Bronchial smooth muscle cell (primary cell): ENCODE measurements around the gene INAFM2. TPM values are rescaled to one million over a fixed set of nuclear protein-coding genes. Genes with fewer than 3 reads are reported as not detected.

Source experiments
- total RNA-seq: library from RNA; depleted of rRNA; stranded (reverse); fragments of >200 nt; gene quantifications from 2 replicates; pipeline ENCODE4 v1.2.1, GENCODE V29; 2014

INAFM2 gene
- total RNA-seq = 2.2 and 5.5 TPM in 2 replicates

DNA sequence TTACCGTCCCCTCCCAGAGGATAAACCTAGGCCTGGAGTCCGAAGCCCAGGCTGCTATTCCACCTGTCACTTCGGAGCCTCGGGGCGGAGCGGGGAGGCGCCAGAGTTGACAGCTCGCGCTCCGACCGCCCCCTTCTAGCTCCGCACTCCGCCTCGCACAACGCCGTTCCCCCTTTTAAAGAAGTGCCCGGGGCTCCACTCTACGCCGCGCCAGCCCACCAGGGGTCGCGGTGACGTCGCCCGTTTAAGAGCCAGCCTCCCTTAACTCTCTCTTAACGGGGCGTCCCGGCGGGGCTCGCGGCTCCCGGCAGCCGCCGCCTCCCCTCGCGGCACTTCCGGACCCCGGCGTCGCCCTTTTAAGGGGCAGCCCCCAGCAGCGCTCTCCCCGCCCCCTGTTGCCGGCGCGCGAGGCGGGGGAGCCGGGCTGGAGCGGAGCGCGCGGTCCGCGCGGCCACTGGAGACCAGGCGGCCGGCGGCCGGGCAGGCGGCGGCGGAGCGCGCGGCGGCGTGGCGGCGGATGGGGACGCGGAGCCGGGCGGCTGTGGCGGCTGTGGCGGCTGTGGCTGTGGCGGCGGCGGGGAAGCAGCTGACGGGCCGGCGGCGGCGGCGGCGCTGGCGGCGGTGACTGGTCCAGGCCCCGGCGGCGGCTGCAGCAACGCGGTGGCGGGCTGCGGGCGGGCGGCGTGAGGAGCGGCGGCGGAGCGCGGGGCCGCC, at the start of gene INAFM2:
INAFM2 (plus strand) TSS at position 454 of the 714 bp plus-strand sequence. CDS start 364 bp downstream, outside the sequence.

DNA sequence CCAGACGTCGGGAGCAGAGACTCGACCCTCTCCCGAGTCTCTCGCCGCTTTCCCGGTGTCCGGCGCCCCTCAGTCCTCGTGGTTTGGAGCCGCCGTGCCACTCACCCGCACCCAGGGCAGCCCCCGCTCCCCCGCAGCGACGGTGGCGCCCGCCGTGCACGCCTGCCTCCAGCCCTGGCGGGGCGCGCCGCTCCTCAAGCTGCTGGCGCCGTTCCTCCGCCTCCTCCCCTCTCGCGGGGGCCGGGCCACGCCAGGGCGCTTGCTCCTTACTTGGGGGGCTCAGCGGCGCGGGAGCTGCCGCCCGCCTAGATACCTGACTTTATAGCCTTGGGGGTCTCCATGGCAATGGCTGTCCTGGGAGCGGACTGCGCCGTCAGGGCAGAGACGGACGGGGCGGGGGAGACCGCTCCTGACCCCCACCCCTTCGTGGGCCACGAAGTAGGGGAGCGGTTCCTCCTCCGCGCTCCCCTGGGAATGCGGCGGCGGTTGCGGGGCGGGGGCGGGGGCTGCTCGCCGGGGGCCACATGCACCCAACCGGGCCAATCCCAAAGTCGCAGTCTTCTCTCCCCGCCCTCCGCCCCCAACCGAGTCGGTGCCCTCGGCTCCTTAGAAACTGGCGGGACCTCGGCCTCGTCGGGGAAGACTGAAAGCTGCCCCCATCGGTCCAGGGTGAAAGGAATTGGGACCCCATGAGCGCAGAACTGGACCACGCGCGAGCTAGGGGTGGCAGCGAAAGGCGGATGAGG, 40.5 kb upstream of the INAFM2 start, which contains the start of gene ANKRD63:
ANKRD63 (minus strand) TSS at position 196 of the 746 bp plus-strand sequence. CDS start 478 bp downstream, outside the sequence.

DNA sequence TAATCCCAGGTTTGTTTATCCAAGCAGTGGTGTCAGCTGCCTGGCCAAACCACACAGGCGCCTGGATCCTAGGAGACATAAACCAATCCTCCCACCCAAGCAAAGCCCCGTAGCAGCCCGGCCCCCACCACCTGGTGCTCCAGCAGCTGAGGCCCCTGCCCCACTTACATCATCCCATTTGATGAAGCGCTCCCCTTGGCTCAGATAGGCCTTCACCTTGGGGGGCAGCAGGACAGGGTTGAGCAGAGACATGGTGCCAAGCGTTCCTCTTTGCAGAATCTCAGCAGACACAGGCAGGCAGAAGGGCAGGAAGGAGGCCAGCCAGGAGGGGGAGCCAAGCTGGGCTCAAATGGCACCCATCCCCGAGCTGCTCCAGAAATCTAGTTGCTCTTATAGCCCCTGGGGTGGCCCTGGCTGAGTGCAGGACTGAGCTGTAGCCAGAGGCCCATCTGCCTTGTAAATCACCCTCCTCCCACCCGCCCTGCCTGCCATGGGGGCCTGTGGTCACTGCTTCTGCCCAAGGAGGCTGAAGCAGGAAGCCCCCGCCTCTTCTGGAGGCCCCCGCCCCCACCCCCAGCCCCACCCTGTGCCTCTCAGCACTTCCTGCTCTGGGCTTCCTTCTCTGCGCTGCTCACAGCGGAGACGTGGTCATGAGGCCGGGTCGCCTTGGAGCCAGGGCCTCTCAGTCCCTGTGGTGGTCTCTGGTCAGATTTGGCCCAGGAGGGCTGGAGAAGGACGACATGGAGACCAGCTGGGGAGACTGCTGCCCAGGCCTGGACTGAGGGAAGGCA, 15.9 kb upstream of the INAFM2 start, which contains the start of gene PLCB2:
PLCB2 (minus strand) TSS at position 515 of the 791 bp plus-strand sequence; CDS start at position 252, 263 bp downstream.

DNA sequence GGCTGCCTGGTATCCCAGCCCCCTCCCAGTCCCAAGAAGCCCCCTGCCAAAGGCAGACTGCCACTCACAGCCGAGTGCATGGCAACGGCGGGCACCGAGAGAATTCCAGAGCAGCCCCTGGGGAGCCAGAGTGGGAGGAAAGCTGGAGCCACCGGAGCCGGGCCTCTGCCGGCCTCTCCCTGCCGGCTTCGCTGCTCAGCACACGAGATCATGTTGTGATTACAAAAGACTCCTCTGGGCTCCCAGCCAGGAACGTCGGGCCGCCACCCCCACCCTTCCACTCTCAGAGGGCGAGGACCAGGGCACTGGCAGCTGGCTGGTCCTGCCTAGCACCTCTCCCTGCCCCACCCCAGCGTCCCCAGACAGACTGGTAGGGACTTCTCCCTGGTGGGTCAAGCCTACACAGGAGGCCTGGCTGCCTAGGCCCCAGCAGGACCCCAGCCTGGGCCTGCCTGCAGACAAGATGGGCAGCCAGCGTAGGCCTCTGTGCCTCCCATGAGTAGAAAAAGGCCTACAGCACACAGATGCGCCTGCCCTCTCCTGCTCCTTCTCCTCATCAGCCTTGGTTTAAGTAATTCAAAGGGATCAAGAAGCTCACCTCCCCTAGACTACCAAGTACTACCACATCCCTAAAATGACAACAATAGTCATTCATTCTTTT, 17.4 kb downstream of the INAFM2 start, which contains the start of gene CCDC9B:
CCDC9B (minus strand) TSS at position 200 of the 661 bp plus-strand sequence; CDS start at position 80, 120 bp downstream.

DNA sequence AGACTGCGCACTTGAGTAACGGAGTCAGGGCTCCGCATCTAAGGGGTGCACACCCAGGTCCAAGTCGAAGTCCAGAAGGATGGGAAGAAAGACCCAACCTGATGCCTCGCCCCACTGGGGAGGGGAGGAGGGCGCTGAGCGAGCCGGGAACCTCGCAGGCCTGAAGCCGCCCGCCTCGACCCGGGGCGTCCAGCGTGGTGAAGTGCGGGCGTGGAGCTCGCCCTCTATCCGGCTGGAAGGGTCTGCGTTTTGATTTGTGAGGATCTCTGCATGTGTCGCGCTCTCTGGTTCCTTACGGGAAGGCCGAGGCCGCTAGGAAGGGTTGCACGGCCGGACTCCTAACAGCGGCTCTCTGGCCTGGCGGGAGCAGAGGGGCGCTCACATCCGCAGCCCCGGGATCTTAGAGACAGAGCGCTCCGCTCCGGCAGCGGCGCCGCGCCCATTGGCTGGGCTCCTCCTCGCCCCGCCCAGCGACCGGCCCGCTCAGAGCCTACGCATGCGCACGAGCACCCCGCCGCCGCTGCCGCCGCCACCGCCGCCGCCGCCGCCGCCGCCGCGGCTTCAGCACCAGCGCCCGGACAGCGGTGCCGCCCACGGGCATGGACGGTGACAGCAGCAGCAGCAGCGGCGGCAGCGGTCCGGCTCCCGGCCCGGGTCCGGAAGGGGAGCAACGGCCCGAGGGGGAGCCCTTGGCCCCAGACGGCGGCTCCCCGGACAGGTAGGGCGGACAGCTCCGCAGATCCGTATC, 34.4 kb downstream of the INAFM2 start, which contains the start of gene DISP2:
DISP2 (plus strand) TSS at position 497 of the 748 bp plus-strand sequence; CDS start at position 600, 103 bp downstream.

Other genes with a start within 250 kb of the INAFM2 start
- 3.8 and 21.8 TPM in 2 replicates for gene BMF, start 214.8 kb upstream of the INAFM2 start, total RNA-seq
- gene BUB1B, start 162.6 kb upstream of the INAFM2 start, total RNA-seq = 1.5 and 3.0 TPM in 2 replicates
- gene PAK6, start 84.6 kb upstream of the INAFM2 start, total RNA-seq = under 0.01 and 0.16 TPM in 2 replicates
- gene ANKRD63, start 40.6 kb upstream of the INAFM2 start, total RNA-seq = not detected in 2 replicates
- under 0.01 and 0.16 TPM in 2 replicates for gene PLCB2, start 15.8 kb upstream of the INAFM2 start, total RNA-seq
- 6.0 and 18.8 TPM in 2 replicates for gene CCDC9B, start 17.2 kb downstream of the INAFM2 start, total RNA-seq
- gene PHGR1, start 27.3 kb downstream of the INAFM2 start, total RNA-seq = not detected in 2 replicates
- gene DISP2, start 34.5 kb downstream of the INAFM2 start, total RNA-seq = under 0.01 and 0.16 TPM in 2 replicates
- gene KNSTRN, start 59.0 kb downstream of the INAFM2 start, total RNA-seq = 12.9 and 15.0 TPM in 2 replicates
- gene IVD, start 82.1 kb downstream of the INAFM2 start, total RNA-seq = 30.3 and 38.5 TPM in 2 replicates
- gene BAHD1, start 117.3 kb downstream of the INAFM2 start, total RNA-seq = 3.5 and 5.2 TPM in 2 replicates
- gene CHST14, start 147.3 kb downstream of the INAFM2 start, total RNA-seq = 5.2 and 6.0 TPM in 2 replicates
- gene CCDC32, start 241.3 kb downstream of the INAFM2 start, total RNA-seq = 10.6 and 14.4 TPM in 2 replicates
- gene RPUSD2, start 245.6 kb downstream of the INAFM2 start, total RNA-seq = 10.9 and 14.6 TPM in 2 replicates